CD4-positive, CD25-positive, alpha-beta regulatory T cell (primary cell): ENCODE measurements around the gene CD300LG. TPM values are rescaled to one million over a fixed set of nuclear protein-coding genes. Genes with fewer than 3 reads are reported as not detected.

ENCODE experiments used
- ATAC-seq, 2 donors: fragments of 150-1000 bp; cut with Tn5 transposase; one replicate each; pipeline ENCODE4 v1.10.0; 2021; ENCODE audit warnings: low read depth in 2 of 2, moderate number of reproducible peaks in 2 of 2, moderate library complexity in 1 of 2
- DNase-seq, 3 donors: peaks; one replicate each; pipeline versions ENCODE4 v3.0.0 to v3.0.0-alpha.2; 2012 to 2022; ENCODE audit warnings: mixed read lengths in 1 of 3
- H3K27ac ChIP-seq: one replicate; pipeline ENCODE4 v1.7.0; 2013; ENCODE audit warnings: mild to moderate bottlenecking, low read length; ENCODE audit not compliant: insufficient read depth, poor library complexity, severe bottlenecking
- H3K27me3 ChIP-seq: one replicate; pipeline ENCODE4 v1.7.0; 2013; ENCODE audit warnings: low read length; ENCODE audit not compliant: control insufficient read depth, insufficient read depth
- H3K36me3 ChIP-seq: one replicate; pipeline ENCODE4 v1.7.0; 2013; ENCODE audit warnings: mild to moderate bottlenecking, low read length, moderate library complexity; ENCODE audit not compliant: control insufficient read depth, insufficient read depth
- H3K4me1 ChIP-seq: 2 replicates; pipeline ENCODE4 v1.7.0; 2013; ENCODE audit warnings: mild to moderate bottlenecking, low read length; ENCODE audit not compliant: insufficient read depth, control insufficient read depth, poor library complexity, severe bottlenecking
- H3K4me3 ChIP-seq: one replicate; pipeline ENCODE4 v1.7.0; 2013; ENCODE audit warnings: low read depth, mild to moderate bottlenecking, low read length, moderate library complexity
- H3K9me3 ChIP-seq, 2 experiments: 1 replicate in 1 of 2; 2 replicates in 1 of 2; pipeline ENCODE4 v1.7.0; 2013; ENCODE audit warnings: low read length in 2 of 2, mild to moderate bottlenecking in 1 of 2, moderate library complexity in 1 of 2; ENCODE audit not compliant: control insufficient read depth in 2 of 2
- H3K27ac Mint-ChIP-seq, 3 donors: one replicate each; pipeline ENCODE4 v1.8.0; 2020 to 2022; ENCODE audit warnings: mild to moderate bottlenecking in 3 of 3, mixed read lengths in 3 of 3, moderate library complexity in 2 of 3
- H3K27me3 Mint-ChIP-seq: one replicate; pipeline ENCODE4 v1.8.0; 2022; ENCODE audit warnings: mild to moderate bottlenecking, mixed read lengths
- H3K36me3 Mint-ChIP-seq: one replicate; pipeline ENCODE4 v1.8.0; 2020; ENCODE audit warnings: mixed read lengths
- H3K4me1 Mint-ChIP-seq, 4 donors: one replicate each; pipeline ENCODE4 v1.8.0; 2020 to 2022; ENCODE audit warnings: mixed read lengths in 4 of 4, mild to moderate bottlenecking in 1 of 4
- H3K4me3 Mint-ChIP-seq, 4 donors: one replicate each; pipeline ENCODE4 v1.8.0; 2020 to 2022; ENCODE audit warnings: mild to moderate bottlenecking in 4 of 4, mixed read lengths in 4 of 4, moderate library complexity in 3 of 4
- H3K9me3 Mint-ChIP-seq, 7 donors: one replicate each; pipeline ENCODE4 v1.8.0; 2020 to 2022; ENCODE audit warnings: mixed read lengths in 7 of 7, mild to moderate bottlenecking in 3 of 7, moderate library complexity in 2 of 7
- polyA plus RNA-seq, 4 donors: library from polyadenylated mRNA; unstranded; fragments of 300-500 nt; fragmentation: Illumina TruSeq; gene quantifications; one replicate each; pipeline ENCODE4 v1.2.3, GENCODE V29; 2021
- total RNA-seq: library from RNA; stranded (reverse); gene quantifications from one replicate; pipeline ENCODE4 v1.2.3, GENCODE V29; 2022

CD300LG gene
- total and polyA plus RNA-seq, 5 donors from 2014 or later, result not detected

DNA sequence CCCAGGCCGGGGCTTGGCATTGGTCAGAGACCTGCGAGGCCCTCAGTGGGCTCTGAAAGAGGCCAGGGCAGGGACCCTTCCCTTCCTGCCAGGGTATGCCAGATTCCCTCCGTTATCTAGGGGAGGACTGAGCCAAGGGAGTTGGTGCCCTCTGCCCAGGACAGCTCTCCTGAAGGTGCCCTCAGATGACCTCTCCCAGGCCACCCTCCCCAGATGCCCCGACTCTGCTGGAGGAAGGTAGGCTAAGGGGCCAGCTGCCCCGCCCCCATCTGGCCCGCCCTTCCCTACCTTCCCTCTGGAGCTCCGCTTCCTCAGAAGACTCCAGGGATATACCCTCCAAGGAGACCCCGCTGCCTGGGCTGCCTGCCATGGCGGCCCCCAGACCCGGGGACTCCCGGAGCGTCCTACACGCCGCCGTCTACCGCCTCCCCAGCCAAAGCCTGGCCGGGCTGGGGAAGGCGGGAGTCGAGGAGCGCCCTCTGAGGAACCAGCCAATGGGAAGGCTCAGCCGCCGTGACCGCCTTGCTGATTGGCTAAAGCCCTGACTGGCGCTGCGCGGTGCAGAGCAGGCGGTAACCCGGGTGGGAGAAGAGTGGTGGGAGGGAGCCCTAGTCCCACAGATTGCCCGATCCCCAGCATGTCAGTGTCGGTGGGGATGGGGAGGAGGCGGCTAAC is 53.3 kb downstream of the CD300LG start:
- H3K4me3 ChIP-seq, result peak overlapping the region; percentile 43
- Mint-ChIP-seq H3K4me1 (peaks cover 0 to 18% (median 3%) of the 10 kb centered on the region in 4 donors), H3K27me3 (peaks cover 61% of the 10 kb centered on the region), H3K4me3 (peak overlapping the region; percentile 53 to 90 (median 82)), H3K36me3 (peaks cover 6% of the 10 kb centered on the region), H3K9me3 (no peaks in the 10 kb centered on the region), H3K27ac (no peak overlapping the region)
- peak; percentile 91 to 92 for ATAC-seq
- H3K9me3 ChIP-seq, result no peaks in the 10 kb centered on the region
- H3K4me1 ChIP-seq, result peaks cover 12% of the 10 kb centered on the region
- H3K27ac ChIP-seq, result no peak overlapping the region
- H3K27me3 ChIP-seq, result peaks cover 13% of the 10 kb centered on the region
- DNase-seq, result peak; percentile 66 to 81 (median 69)
- no peaks in the 10 kb centered on the region for H3K36me3 ChIP-seq

DNA sequence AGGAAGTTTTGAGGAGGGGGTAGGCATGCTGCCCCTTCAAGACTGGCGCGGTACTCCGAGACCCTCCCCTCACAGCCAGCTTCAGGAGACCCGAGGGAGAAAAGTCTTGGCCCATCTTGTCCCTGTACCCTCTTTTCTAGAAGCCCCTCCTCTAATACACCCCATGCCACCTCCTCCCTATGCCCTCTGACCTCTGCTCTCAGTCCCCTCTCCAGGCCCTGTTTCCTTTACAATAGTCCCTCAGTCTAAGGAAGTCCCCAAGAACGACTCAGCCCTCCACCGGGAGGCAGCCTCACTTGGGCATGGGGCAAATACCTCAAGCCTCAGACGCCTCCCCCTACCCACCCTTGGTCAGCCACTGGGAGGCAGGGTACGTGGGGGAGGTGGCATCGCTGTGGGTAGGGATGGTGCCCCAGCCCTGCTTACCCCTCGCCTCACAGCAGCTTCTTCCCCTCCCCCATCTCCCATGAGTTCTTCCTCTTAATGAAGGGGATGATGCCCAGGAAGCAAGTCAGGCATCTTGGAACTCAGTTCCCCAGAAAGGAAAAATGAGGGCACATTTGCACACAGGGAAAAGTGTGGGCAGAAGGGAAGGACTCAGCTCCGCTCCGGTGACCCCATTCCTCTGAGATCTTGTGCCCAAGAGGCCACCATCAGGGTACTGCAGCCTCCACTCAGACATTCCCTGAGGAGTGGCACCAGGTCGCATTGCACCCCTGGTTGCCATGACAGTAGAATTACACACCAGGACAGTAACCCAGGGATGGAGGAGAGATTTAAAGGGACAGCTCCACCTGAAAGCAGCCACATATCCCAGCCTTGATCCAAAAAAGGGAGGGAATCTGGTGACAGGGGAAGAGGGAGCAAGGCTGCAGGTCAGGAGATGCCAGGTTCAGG is 54.1 kb downstream of the CD300LG start:
- H3K4me1 ChIP-seq, result peaks cover 16% of the 10 kb centered on the region
- ATAC-seq (no peak), DNase-seq (no peak)
- H3K9me3 ChIP-seq, result no peaks in the 10 kb centered on the region
- Mint-ChIP-seq H3K4me3 (peak overlapping the region; percentile 53 to 90 (median 82)), H3K27me3 (peaks cover 64% of the 10 kb centered on the region), H3K4me1 (peaks cover 0 to 23% (median 3%) of the 10 kb centered on the region in 4 donors), H3K9me3 (no peaks in the 10 kb centered on the region), H3K36me3 (peaks cover 6% of the 10 kb centered on the region), H3K27ac (no peak overlapping the region)
- peak overlapping the region; percentile 43 for H3K4me3 ChIP-seq
- H3K27me3 ChIP-seq, result peaks cover 19% of the 10 kb centered on the region
- no peak overlapping the region for H3K27ac ChIP-seq
- H3K36me3 ChIP-seq, result no peaks in the 10 kb centered on the region

DNA sequence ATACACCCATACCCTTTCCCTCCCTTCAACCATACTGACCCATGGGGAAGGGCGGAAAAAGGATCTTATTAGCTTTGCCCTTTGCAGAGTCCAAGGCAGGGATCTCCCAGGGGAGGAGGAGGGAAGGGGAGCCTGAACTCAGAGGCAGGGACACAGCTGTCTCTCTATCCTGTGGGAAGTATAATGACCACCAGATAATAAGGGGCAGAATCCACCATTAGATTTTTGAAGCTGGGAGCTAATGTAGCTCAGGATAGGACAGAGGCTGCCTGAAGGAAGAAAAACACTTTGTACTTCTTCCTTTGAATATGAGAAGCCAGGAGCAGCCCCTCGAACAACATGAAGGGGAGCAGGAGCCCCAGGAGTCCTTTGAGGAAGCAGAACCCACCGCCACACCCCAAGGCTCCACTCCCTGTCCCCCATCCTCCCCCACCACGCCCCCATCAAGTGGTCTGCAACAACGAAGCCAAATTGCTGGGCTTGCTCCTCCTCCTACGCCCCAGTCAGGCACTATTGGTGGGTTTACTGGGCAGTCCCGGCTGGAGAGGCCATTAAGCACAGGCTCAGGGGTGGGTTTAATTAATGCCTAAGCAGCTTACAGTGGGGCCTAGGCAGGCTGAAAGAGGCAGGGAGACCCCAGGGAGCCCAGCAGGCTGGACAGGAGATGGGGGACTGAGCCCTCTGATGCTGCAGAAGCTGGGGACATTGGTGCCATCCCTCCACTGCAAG is 55.0 kb downstream of the CD300LG start:
- peak overlapping the region in 2 of 4 donors; percentile 53 to 89 for H3K4me3 Mint-ChIP-seq
- peaks cover 69% of the 10 kb centered on the region for H3K27me3 Mint-ChIP-seq

DNA sequence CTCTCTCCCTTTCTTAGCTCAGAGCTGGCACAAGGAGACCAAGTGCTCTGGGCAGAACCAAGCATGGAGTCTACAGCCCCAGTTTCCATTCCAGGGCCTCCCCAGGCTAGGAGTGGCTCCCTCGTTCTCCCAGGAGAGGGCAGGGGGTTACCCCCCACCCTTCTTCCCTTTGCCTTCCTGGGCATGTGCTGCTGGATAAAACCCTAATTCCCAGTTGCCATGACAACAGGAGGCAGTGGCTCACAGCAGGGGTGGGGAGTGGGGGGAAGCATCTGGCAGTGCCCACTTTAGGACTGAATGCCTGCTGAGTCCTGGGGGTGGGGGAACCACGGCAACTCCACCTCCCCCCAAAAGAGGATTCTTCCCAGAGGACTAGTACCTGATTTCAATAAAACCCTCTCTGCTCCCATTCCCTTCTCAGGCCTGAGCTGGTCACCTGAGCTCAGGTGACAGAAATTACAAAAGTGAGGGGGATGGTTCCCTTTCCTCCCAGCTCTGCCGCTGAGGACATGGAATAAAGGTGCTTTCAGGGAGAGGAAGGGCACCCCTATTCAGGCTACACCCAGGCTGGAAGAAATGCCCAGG is 58.5 kb downstream of the CD300LG start:
- Mint-ChIP-seq H3K4me1 (peaks cover 0 to 36% (median 15%) of the 10 kb centered on the region in 4 donors), H3K27me3 (peaks cover 79% of the 10 kb centered on the region), H3K4me3 (peak overlapping the region in 2 of 4 donors; percentile 7 to 33), H3K36me3 (no peaks in the 10 kb centered on the region), H3K9me3 (no peaks in the 10 kb centered on the region), H3K27ac (no peak overlapping the region)
- peaks cover 22% of the 10 kb centered on the region for H3K27me3 ChIP-seq
- no peaks in the 10 kb centered on the region for H3K9me3 ChIP-seq
- no peaks in the 10 kb centered on the region for H3K36me3 ChIP-seq
- H3K4me1 ChIP-seq, result peaks cover 31% of the 10 kb centered on the region
- no peak overlapping the region for H3K4me3 ChIP-seq
- no peak overlapping the region for H3K27ac ChIP-seq
- DNase-seq (no peak), ATAC-seq (no peak)

More for the DNA sequence above, 55.0 kb downstream of the CD300LG start:
- ATAC-seq, result no peak
- H3K27ac ChIP-seq, result no peak overlapping the region
- no peak for DNase-seq
- no peaks in the 10 kb centered on the region for H3K9me3 ChIP-seq
- H3K27me3 ChIP-seq, result peaks cover 19% of the 10 kb centered on the region
- no peaks in the 10 kb centered on the region for H3K9me3 Mint-ChIP-seq
- H3K4me1 Mint-ChIP-seq, result peaks cover 0 to 32% (median 8%) of the 10 kb centered on the region in 4 donors
- H3K27ac Mint-ChIP-seq, result no peak overlapping the region
- H3K4me1 ChIP-seq, result peaks cover 25% of the 10 kb centered on the region
- H3K4me3 ChIP-seq, result no peak overlapping the region
- no peaks in the 10 kb centered on the region for H3K36me3 ChIP-seq
- H3K36me3 Mint-ChIP-seq, result peaks cover 6% of the 10 kb centered on the region

DNA sequence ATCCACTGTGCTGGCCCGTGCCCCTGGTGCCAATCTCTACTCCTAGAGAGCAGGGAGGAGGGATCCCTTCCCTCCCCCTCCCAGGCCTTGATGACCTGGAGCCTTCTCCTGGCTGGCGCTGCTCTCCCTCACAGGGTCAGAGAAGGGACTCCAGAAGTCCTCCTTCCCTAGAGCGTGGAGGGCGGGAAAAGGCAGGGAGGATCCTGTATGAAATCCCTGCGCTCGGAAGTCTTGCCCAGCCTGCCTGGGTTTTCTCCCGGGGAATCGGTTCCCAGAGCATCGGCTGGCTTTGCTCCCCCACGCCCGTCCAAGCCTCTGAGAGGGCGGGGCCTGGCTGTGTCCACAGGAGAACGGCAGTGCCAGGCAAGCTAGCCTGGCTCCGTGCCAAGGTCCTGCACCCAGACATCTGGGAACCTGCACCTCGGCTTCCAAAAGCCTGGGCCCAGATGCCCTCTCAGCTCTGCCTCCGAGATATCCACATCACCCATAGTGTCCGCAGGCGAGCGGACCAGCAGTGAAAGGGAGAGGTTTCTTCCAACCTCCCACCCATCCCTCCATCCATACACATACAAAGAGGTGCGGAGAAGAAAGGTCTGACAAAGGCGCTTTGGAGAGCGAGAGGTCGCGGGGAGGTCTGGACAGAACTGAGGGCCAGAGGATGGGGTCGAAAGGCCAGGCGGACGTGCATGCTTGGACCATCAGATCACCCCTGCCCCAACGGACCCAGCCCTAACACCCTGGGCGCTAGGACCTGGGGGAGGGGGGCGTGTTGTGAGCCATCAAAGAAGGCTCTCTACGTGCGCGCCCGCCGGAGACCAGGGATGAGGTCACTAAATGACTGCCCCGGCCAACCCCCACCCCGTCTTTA is 59.2 kb downstream of the CD300LG start:
- Histone ChIP-seq H3K27ac (no peak overlapping the region), H3K27me3 (peaks cover 22% of the 10 kb centered on the region), H3K36me3 (no peaks in the 10 kb centered on the region), H3K4me1 (peaks cover 25% of the 10 kb centered on the region), H3K4me3 (no peak overlapping the region), H3K9me3 (no peaks in the 10 kb centered on the region)
- peak overlapping the region; percentile 74 to 88 (median 85) for H3K4me3 Mint-ChIP-seq
- H3K4me1 Mint-ChIP-seq, result peaks cover 0 to 29% (median 15%) of the 10 kb centered on the region in 4 donors
- peak in 1 of 3 donors; percentile 34 for DNase-seq
- H3K27me3 Mint-ChIP-seq, result peaks cover 72% of the 10 kb centered on the region
- H3K9me3 Mint-ChIP-seq, result no peaks in the 10 kb centered on the region
- no peaks in the 10 kb centered on the region for H3K36me3 Mint-ChIP-seq
- ATAC-seq, result peak; percentile 19 to 39
- H3K27ac Mint-ChIP-seq, result peak overlapping the region in 2 of 3 donors; percentile 90 to 95

DNA sequence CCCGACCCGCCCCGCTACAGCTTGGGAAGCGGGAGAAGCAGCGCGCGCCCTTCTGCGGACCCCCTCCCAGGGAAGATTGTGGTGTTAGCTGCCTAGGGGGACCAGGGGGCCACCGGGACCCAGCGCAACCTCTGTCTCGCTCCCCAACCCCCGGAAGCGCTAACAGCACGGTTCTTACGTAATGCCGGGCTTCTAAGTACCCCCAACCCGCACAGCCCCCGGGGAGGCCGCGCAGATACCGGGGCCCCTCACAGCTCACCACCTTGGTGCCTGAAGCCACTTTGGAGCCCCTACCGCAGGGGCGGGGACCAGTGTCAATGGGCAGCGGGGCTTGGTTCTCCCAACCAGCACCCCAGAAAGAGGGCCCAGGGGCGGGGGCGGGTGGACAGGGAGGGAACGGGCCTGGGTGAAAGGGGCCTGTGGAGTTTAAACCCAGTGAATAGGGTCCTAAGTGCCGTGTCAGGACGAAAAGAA is 60.0 kb downstream of the CD300LG start:
- H3K27me3 Mint-ChIP-seq, result peaks cover 66% of the 10 kb centered on the region
- H3K9me3 Mint-ChIP-seq, result no peaks in the 10 kb centered on the region
- Histone ChIP-seq H3K9me3 (no peaks in the 10 kb centered on the region), H3K36me3 (no peaks in the 10 kb centered on the region), H3K4me3 (no peak overlapping the region), H3K27me3 (peaks cover 18% of the 10 kb centered on the region), H3K4me1 (peaks cover 25% of the 10 kb centered on the region), H3K27ac (no peak overlapping the region)
- peak overlapping the region; percentile 74 to 92 (median 86) for H3K4me3 Mint-ChIP-seq
- ATAC-seq (no peak), DNase-seq (peak in 1 of 3 donors; percentile 38)
- peaks cover 0 to 27% (median 14%) of the 10 kb centered on the region in 4 donors for H3K4me1 Mint-ChIP-seq
- peak overlapping the region in 2 of 3 donors; percentile 90 to 95 for H3K27ac Mint-ChIP-seq
- H3K36me3 Mint-ChIP-seq, result no peaks in the 10 kb centered on the region
